Prostate gland (tissue), 2 donors: ENCODE measurements around the gene WWP2.

ENCODE experiments used
- POLR2A ChIP-seq: fragments of 450-650 bp; IDR thresholded peaks from one replicate; pipeline ENCODE4 v1.6.1; 2016; ENCODE audit warnings: antibody characterized with exemption, mild to moderate bottlenecking
- TF ChIP-seq, protein P1 (sequence below), 4 experiments: fragments of 200-600 bp in 2 of 4; fragments of 450-650 bp in 2 of 4; sonication (generic) in 2 of 4; IDR thresholded peaks; 1 replicate in 3 of 4; 2 replicates in 1 of 4; pipeline ENCODE4 v1.5.1; 2016 to 2019; ENCODE audit warnings: antibody characterized with exemption in 4 of 4, mild to moderate bottlenecking in 2 of 4, moderate library complexity in 2 of 4

DNA sequence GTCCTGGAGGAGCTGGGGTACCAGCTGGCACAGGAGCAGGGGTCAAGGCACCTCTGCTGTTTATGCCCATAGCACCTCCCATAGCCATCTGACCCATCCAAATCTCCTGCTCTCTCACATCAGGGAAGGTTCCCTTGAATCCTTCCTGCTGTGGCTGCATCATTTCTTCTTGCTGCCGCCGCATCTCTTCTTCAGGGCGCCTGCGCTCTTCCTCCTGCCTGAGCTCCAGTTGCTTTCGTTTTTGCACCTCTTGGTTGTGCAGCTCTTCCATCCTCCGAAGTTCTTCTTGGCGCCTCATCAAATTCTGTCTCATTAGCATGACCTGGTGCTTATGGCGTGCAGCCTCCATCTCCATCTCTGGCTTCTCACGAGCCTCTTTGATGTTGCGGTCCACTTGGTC, 5.4 kb upstream of the WWP2 start:
- TF ChIP-seq, protein P1, sequence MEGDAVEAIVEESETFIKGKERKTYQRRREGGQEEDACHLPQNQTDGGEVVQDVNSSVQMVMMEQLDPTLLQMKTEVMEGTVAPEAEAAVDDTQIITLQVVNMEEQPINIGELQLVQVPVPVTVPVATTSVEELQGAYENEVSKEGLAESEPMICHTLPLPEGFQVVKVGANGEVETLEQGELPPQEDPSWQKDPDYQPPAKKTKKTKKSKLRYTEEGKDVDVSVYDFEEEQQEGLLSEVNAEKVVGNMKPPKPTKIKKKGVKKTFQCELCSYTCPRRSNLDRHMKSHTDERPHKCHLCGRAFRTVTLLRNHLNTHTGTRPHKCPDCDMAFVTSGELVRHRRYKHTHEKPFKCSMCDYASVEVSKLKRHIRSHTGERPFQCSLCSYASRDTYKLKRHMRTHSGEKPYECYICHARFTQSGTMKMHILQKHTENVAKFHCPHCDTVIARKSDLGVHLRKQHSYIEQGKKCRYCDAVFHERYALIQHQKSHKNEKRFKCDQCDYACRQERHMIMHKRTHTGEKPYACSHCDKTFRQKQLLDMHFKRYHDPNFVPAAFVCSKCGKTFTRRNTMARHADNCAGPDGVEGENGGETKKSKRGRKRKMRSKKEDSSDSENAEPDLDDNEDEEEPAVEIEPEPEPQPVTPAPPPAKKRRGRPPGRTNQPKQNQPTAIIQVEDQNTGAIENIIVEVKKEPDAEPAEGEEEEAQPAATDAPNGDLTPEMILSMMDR (IDR thresholded peaks at IDR 0.05): no peak
- no peak for TF ChIP-seq POLR2A
